ENCODE data around the gene PTPRF. TPM values are rescaled to one million over a fixed set of nuclear protein-coding genes. Genes with fewer than 3 reads are reported as not detected.

The PTPRF gene
- total RNA-seq, 2 experiments from 2014 or later = 0.37 to 0.42 TPM

GRCh38 chr1:43604192-43604591 lies 73.5 kb downstream of the PTPRF start:
- Mint-ChIP-seq H3K27me3 (no peaks in the 10 kb centered on the region), H3K4me3 (no peak overlapping the region), H3K9me3 (no peaks in the 10 kb centered on the region), H3K27ac (no peak overlapping the region), H3K36me3 (ENCODE audit: low read depth) (no peaks in the 10 kb centered on the region), H3K4me1 (no peaks in the 10 kb centered on the region)
- no peak for DNase-seq
- CTCF ChIA-PET = interaction anchor here (1.6 kb wide), 1 partner anchor 9 kb away, joined by 7 read pairs; no protein-coding TSS in a partner anchor
- POLR2A ChIA-PET = no interaction called here

GRCh38 chr1:43605157-43605556 lies 74.5 kb downstream of the PTPRF start:
- CTCF ChIA-PET = interaction anchor here (1.6 kb wide), 1 partner anchor 10 kb away, joined by 7 read pairs; no protein-coding TSS in a partner anchor
- Mint-ChIP-seq H3K27ac (no peak overlapping the region), H3K4me3 (no peak overlapping the region), H3K4me1 (no peaks in the 10 kb centered on the region), H3K27me3 (no peaks in the 10 kb centered on the region), H3K9me3 (no peaks in the 10 kb centered on the region), H3K36me3 (ENCODE audit: low read depth) (no peaks in the 10 kb centered on the region)
- DNase-seq = no peak
- POLR2A ChIA-PET = no interaction called here

GRCh38 chr1:43605766-43606165 lies 75.1 kb downstream of the PTPRF start:
- Mint-ChIP-seq H3K4me3 (no peak overlapping the region), H3K9me3 (no peaks in the 10 kb centered on the region), H3K4me1 (no peaks in the 10 kb centered on the region), H3K36me3 (ENCODE audit: low read depth) (no peaks in the 10 kb centered on the region), H3K27me3 (no peaks in the 10 kb centered on the region), H3K27ac (no peak overlapping the region)
- ChIA-PET CTCF (interaction anchor here (1.6 kb wide), 1 partner anchor 11 kb away, joined by 7 read pairs; no protein-coding TSS in a partner anchor), POLR2A (no interaction called here)
- no peak for DNase-seq

- Mint-ChIP-seq H3K36me3 (ENCODE audit: low read depth) (no peaks in the 10 kb centered on the region), H3K4me3 (no peak overlapping the region), H3K4me1 (no peaks in the 10 kb centered on the region), H3K27ac (no peak overlapping the region), H3K9me3 (no peaks in the 10 kb centered on the region), H3K27me3 (no peaks in the 10 kb centered on the region)
- CTCF ChIA-PET = interaction anchor here (1.2 kb wide), 1 partner anchor 328 kb away, joined by 3 read pairs; no protein-coding TSS in a partner anchor
- POLR2A ChIA-PET = no interaction called here
- DNase-seq = no peak
Measured at GRCh38 chr1:43606624-43607023, 75.9 kb downstream of the PTPRF start.

- H3K4me1 Mint-ChIP-seq = no peaks in the 10 kb centered on the region
- no peaks in the 10 kb centered on the region for H3K9me3 Mint-ChIP-seq
- H3K27ac Mint-ChIP-seq = no peak overlapping the region
- no peak overlapping the region for H3K4me3 Mint-ChIP-seq
- CTCF ChIA-PET = no interaction called here
- DNase-seq = no peak
- POLR2A ChIA-PET = no interaction called here
- H3K36me3 Mint-ChIP-seq (ENCODE audit: low read depth) = no peaks in the 10 kb centered on the region
- no peaks in the 10 kb centered on the region for H3K27me3 Mint-ChIP-seq
Measured at GRCh38 chr1:43608827-43609226, 78.1 kb downstream of the PTPRF start.

- H3K27ac Mint-ChIP-seq = no peak overlapping the region
- DNase-seq = no peak
- H3K9me3 Mint-ChIP-seq = no peaks in the 10 kb centered on the region
- no peaks in the 10 kb centered on the region for H3K27me3 Mint-ChIP-seq
- CTCF ChIA-PET = no interaction called here
- no peak overlapping the region for H3K4me3 Mint-ChIP-seq
- H3K36me3 Mint-ChIP-seq (ENCODE audit: low read depth) = no peaks in the 10 kb centered on the region
- POLR2A ChIA-PET = no interaction called here
- no peaks in the 10 kb centered on the region for H3K4me1 Mint-ChIP-seq
Measured at GRCh38 chr1:43610339-43610738, 79.7 kb downstream of the PTPRF start.

- H3K27me3 Mint-ChIP-seq = no peaks in the 10 kb centered on the region
- no peaks in the 10 kb centered on the region for H3K4me1 Mint-ChIP-seq
Measured at GRCh38 chr1:43611950-43612349, 81.3 kb downstream of the PTPRF start.

GRCh38 chr1:43612406-43612805 lies 81.7 kb downstream of the PTPRF start:
- no peak for DNase-seq
- no peak overlapping the region for H3K4me3 Mint-ChIP-seq
- POLR2A ChIA-PET = no interaction called here
- H3K4me1 Mint-ChIP-seq = no peaks in the 10 kb centered on the region
- no peaks in the 10 kb centered on the region for H3K36me3 Mint-ChIP-seq (ENCODE audit: low read depth)
- H3K27ac Mint-ChIP-seq = no peak overlapping the region
- no peaks in the 10 kb centered on the region for H3K27me3 Mint-ChIP-seq
- H3K9me3 Mint-ChIP-seq = no peaks in the 10 kb centered on the region
- CTCF ChIA-PET = no interaction called here

More at GRCh38 chr1:43611950-43612349, 81.3 kb downstream of the PTPRF start:
- no peak overlapping the region for H3K4me3 Mint-ChIP-seq
- H3K9me3 Mint-ChIP-seq = no peaks in the 10 kb centered on the region
- H3K36me3 Mint-ChIP-seq (ENCODE audit: low read depth) = no peaks in the 10 kb centered on the region
- no peak for DNase-seq
- no peak overlapping the region for H3K27ac Mint-ChIP-seq
- POLR2A ChIA-PET = no interaction called here
- CTCF ChIA-PET = no interaction called here

GRCh38 chr1:43613075-43613942 lies 82.6 kb downstream of the PTPRF start:
- no peaks in the 10 kb centered on the region for H3K4me1 Mint-ChIP-seq
- POLR2A ChIA-PET = no interaction called here
- DNase-seq = no peak
- no peak overlapping the region for H3K27ac Mint-ChIP-seq
- H3K4me3 Mint-ChIP-seq = no peak overlapping the region
- no peaks in the 10 kb centered on the region for H3K27me3 Mint-ChIP-seq
- no peaks in the 10 kb centered on the region for H3K9me3 Mint-ChIP-seq
- CTCF ChIA-PET = no interaction called here
- no peaks in the 10 kb centered on the region for H3K36me3 Mint-ChIP-seq (ENCODE audit: low read depth)

- no peaks in the 10 kb centered on the region for H3K9me3 Mint-ChIP-seq
- H3K27me3 Mint-ChIP-seq = no peaks in the 10 kb centered on the region
- no peaks in the 10 kb centered on the region for H3K4me1 Mint-ChIP-seq
- H3K4me3 Mint-ChIP-seq = no peak overlapping the region
- no peak overlapping the region for H3K27ac Mint-ChIP-seq
- ChIA-PET POLR2A (no interaction called here), CTCF (no interaction called here)
- no peak for DNase-seq
- H3K36me3 Mint-ChIP-seq (ENCODE audit: low read depth) = no peaks in the 10 kb centered on the region
Measured at GRCh38 chr1:43614211-43614610, 83.5 kb downstream of the PTPRF start.

GRCh38 chr1:43614891-43615290 lies 84.2 kb downstream of the PTPRF start:
- POLR2A ChIA-PET = no interaction called here
- H3K9me3 Mint-ChIP-seq = no peaks in the 10 kb centered on the region
- H3K4me1 Mint-ChIP-seq = no peaks in the 10 kb centered on the region
- H3K27ac Mint-ChIP-seq = no peak overlapping the region
- CTCF ChIA-PET = no interaction called here
- no peak for DNase-seq
- no peaks in the 10 kb centered on the region for H3K36me3 Mint-ChIP-seq (ENCODE audit: low read depth)
- H3K4me3 Mint-ChIP-seq = no peak overlapping the region
- no peaks in the 10 kb centered on the region for H3K27me3 Mint-ChIP-seq

GRCh38 chr1:43616383-43616782 lies 85.7 kb downstream of the PTPRF start:
- Mint-ChIP-seq H3K9me3 (no peaks in the 10 kb centered on the region), H3K27ac (peak overlapping the region; percentile 58), H3K27me3 (no peaks in the 10 kb centered on the region), H3K4me1 (no peaks in the 10 kb centered on the region), H3K36me3 (ENCODE audit: low read depth) (no peaks in the 10 kb centered on the region), H3K4me3 (no peak overlapping the region)
- POLR2A ChIA-PET = no interaction called here
- DNase-seq = no peak
- CTCF ChIA-PET = interaction anchor here (0.8 kb wide), 1 partner anchor 11 kb away, joined by 3 read pairs; no protein-coding TSS in a partner anchor

GRCh38 chr1:43617011-43617410 lies 86.3 kb downstream of the PTPRF start:
- no peaks in the 10 kb centered on the region for H3K36me3 Mint-ChIP-seq (ENCODE audit: low read depth)
- no peaks in the 10 kb centered on the region for H3K9me3 Mint-ChIP-seq
- no peak for DNase-seq
- H3K4me3 Mint-ChIP-seq = no peak overlapping the region
- no peaks in the 10 kb centered on the region for H3K27me3 Mint-ChIP-seq
- ChIA-PET CTCF (interaction anchor here (0.6 to 0.8 kb wide), 2 partner anchors 10 to 763 kb away, joined by 3 to 5 read pairs; no protein-coding TSS in a partner anchor), POLR2A (no interaction called here)
- H3K4me1 Mint-ChIP-seq = no peaks in the 10 kb centered on the region
- no peak overlapping the region for H3K27ac Mint-ChIP-seq

- ChIA-PET CTCF (interaction anchor here (0.6 kb wide), 1 partner anchor 763 kb away, joined by 5 read pairs; no protein-coding TSS in a partner anchor), POLR2A (no interaction called here)
- Mint-ChIP-seq H3K27me3 (no peaks in the 10 kb centered on the region), H3K27ac (no peak overlapping the region), H3K36me3 (ENCODE audit: low read depth) (no peaks in the 10 kb centered on the region), H3K4me1 (no peaks in the 10 kb centered on the region), H3K4me3 (no peak overlapping the region), H3K9me3 (no peaks in the 10 kb centered on the region)
- DNase-seq = no peak
Measured at GRCh38 chr1:43617668-43618067, 87.0 kb downstream of the PTPRF start.
